GM21381 (cell line): Measurements from ENCODE around the gene ZNF574.

Experiments
- ATAC-seq: cut with Tn5 transposase; IDR thresholded peaks from one replicate; pipeline ENCODE4 v1.9.1; 2021; ENCODE audit warnings: mild to moderate bottlenecking, moderate library complexity; ENCODE audit not compliant: unreplicated experiment

ZNF574 gene

GRCh38 chr19:42079886-42080763, 4.2 kb downstream of the ZNF574 start:
- ATAC-seq, result no peak

GRCh38 chr19:42080764-42081375, 4.9 kb downstream of the ZNF574 start:
- no peak for ATAC-seq

GRCh38 chr19:42081584-42082203, 5.7 kb downstream of the ZNF574 start:
- no peak for ATAC-seq

- ATAC-seq, result no peak
Observed at GRCh38 chr19:42083537-42083936, 7.6 kb downstream of the ZNF574 start.

GRCh38 chr19:42086188-42086736, 10.3 kb downstream of the ZNF574 start:
- ATAC-seq, result no peak

GRCh38 chr19:42086770-42087550, 11.0 kb downstream of the ZNF574 start:
- ATAC-seq, result no peak

GRCh38 chr19:42088471-42089190, 12.7 kb downstream of the ZNF574 start:
- ATAC-seq, result no peak

- ATAC-seq, result no peak
Observed at GRCh38 chr19:42089191-42089750, 13.3 kb downstream of the ZNF574 start.

GRCh38 chr19:42089772-42090171, 13.8 kb downstream of the ZNF574 start:
- ATAC-seq, result no peak

GRCh38 chr19:42090672-42091071, 14.7 kb downstream of the ZNF574 start:
- ATAC-seq, result no peak

- no peak for ATAC-seq
Observed at GRCh38 chr19:42091300-42091699, 15.3 kb downstream of the ZNF574 start.

GRCh38 chr19:42091742-42092141, 15.8 kb downstream of the ZNF574 start:
- no peak for ATAC-seq

- ATAC-seq, result no peak
Observed at GRCh38 chr19:42092350-42092749, 16.4 kb downstream of the ZNF574 start.

GRCh38 chr19:42093505-42093904, 17.5 kb downstream of the ZNF574 start:
- no peak for ATAC-seq

- ATAC-seq, result no peak
Observed at GRCh38 chr19:42093926-42094325, 18.0 kb downstream of the ZNF574 start.

GRCh38 chr19:42095142-42095813, 19.3 kb downstream of the ZNF574 start:
- ATAC-seq, result no peak

- ATAC-seq, result no peak
Observed at GRCh38 chr19:42095814-42096230, 19.9 kb downstream of the ZNF574 start.

- no peak for ATAC-seq
Observed at GRCh38 chr19:42096255-42096837, 20.4 kb downstream of the ZNF574 start.

GRCh38 chr19:42097461-42097860, 21.5 kb downstream of the ZNF574 start:
- no peak for ATAC-seq
